Jurkat, Clone E6-1 (cell line): ENCODE data around the gene KIF6.

Source experiments
- DNase-seq: peaks from one replicate; pipeline ENCODE4 v3.0.0-alpha.2; 2011; ENCODE audit warnings: low read depth, low spot score
- H3K4me3 ChIP-seq: 2 replicates; pipeline ENCODE4 v1.5.1; 2011; ENCODE audit warnings: mild to moderate bottlenecking, low read length, control low read depth, moderate library complexity

The KIF6 gene

DNA sequence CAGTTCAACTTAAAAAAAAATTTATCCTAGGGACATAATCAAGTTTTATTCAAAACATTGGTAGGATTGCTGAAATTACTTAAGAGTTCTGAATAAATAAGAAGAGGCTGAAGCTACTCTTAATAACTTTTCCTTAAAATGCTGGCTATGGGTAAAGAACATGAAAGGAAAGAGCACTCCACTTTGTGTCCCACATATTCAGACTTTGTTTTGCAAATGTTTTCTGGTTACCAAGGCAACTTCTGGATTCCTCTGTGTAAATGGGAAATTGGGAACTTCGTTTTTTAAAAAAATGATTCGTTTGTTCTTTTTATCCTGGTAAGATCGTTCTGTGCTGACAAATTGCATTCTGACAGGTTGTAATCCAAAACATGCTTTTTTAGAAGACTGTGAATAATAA lies 115.0 kb downstream of the KIF6 start:
- no peak for DNase-seq
- no peak overlapping the region for H3K4me3 ChIP-seq

DNA sequence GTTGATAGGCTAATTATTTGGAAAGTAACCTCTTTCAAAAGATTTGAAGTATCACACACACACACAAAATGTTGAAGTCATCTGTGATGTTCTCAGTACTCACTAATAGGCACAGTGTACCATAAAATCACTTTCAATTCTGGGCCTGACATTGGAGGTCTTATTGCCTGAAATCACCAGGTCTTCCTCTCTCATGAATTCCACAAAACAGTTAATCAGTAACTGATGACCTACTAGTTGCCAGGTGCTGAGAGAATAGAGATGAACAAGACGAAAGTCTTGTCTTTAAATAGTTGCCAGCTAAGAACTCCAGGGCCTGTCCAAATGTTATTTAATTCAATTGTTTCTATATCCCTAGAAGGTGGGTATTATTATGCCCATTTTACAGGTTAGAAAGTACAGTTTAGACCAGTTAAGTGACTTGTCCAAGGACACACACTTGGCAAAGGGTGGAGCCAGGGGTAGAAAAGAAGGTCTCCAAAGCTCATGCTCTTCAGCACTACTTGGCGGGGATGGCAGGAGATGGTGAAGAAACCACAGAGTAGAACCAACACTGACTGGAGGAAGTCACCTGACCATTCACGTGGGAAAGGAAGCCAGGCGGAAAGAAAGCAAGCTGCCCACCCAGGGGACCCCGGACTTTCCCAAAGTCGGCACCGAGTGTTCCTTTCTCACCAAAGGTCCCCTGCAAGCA lies 116.4 kb downstream of the KIF6 start:
- no peak overlapping the region for H3K4me3 ChIP-seq
- DNase-seq = no peak

DNA sequence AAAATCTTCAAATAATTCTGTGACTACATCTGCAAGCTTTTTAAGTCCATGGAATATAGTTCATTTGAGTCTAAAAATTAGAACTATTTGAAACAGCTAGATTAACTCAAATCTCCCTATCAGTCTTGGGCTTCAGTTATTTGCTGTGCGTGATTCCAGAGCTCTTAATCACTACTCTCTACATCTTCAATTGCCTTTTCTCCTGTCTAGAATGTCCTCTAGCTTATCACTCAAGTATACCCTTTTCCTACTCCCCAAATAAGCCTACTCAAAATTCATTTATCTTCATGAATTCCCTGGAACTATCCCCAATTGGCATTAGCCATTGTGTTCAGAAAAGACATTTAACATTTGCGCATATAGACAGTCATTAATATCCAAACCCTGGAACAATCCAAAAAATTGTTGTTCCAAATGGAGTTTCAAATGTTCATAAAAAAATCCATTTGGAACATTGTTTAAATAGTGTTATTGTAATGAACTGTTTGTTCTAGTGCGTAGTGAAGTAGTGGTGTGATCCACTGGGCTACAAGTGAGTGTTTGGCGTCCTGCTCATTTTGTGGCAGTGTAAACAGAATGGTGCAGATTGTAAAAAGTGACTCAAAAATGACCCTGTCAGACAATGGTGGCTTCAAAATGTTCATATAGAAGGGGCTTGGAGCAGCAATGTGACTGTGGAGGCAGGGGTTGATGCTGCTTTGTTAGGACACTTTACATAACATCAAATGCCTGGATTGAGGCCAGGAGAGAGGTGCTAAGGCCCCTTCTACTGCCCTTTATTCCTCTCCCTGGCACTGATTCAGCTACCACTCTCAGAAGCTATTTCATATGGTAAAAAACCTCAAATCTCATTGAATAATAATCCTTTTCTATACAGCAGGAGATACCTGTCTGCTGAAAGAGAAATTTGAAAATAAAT lies 122.3 kb downstream of the KIF6 start:
- DNase-seq = no peak
- H3K4me3 ChIP-seq = no peak overlapping the region

DNA sequence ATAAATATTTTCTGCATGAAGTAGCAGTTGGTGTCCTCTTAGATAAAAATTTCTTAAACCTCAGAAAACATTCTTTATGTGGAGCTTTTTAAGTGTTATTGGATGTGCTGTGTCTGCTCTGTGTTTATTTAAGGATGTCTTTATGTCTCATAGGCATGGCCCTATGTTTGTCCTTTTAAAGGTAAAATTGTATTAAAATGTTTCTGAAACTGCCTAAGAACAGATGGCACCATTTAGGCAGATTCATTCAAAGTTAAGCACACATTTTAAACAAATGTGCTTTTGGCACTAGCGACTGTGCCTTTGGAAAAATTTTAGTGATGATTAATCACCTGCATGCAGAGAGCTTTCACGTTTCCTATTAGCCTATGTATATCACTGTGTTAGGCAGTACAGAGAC lies 125.2 kb downstream of the KIF6 start:
- no peak for DNase-seq
- H3K4me3 ChIP-seq = no peak overlapping the region

DNA sequence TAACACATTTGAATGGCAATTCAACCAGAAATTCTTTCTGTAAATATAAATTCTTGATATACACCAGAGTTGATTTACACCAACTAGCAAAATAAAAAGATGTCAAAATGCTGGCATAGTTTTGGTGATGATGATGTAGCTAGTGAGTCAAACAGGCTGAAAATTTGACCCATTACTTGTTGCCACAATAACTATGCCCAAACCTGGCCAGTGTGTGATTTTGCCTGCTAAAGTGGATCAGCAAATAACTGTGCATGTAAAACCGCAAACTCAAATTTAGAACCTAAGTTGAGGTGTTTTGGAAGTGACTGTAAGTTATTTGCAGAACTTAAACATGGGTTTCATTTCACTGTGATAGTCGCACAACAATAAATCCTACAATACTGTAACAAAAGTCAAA lies 125.9 kb downstream of the KIF6 start:
- DNase-seq = no peak
- H3K4me3 ChIP-seq = no peak overlapping the region

DNA sequence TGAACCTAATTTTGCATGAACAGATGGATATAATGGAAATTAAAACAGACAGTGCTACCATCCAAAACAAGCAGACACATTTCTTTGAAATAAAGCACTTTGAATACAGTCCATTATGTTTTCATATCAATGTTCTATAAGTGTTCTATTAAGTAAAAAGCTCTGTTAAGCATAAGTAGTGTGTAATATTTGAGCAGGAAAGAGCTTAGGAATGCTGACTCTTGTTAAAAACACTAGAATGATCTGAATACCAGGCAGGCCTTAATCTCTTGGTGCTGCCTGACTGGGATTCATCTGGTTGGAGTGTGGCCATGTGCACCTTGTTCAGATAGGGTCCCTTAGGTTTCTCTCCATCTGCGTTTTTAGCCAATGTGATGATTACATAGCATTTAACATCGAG lies 130.9 kb downstream of the KIF6 start:
- DNase-seq = no peak
- H3K4me3 ChIP-seq = no peak overlapping the region

DNA sequence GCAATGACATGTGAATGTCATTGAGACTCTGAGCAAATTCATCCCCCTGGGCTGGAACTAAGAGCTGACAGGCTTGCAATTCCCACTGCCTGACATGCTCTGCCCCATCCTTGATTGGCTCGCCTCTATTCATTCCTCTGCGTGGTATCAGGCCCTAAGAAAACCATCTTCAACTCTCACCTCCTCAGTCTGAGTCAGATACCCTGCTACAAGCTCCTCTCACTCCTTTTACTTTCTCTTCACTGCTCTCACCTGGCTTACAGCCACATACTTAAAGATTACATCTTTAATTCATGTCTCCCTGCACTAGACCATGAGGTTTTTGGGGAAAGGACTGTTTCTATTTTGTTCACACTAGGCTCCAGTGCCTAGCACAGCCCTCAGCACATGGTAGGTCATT lies 131.6 kb downstream of the KIF6 start:
- no peak overlapping the region for H3K4me3 ChIP-seq
- no peak for DNase-seq

DNA sequence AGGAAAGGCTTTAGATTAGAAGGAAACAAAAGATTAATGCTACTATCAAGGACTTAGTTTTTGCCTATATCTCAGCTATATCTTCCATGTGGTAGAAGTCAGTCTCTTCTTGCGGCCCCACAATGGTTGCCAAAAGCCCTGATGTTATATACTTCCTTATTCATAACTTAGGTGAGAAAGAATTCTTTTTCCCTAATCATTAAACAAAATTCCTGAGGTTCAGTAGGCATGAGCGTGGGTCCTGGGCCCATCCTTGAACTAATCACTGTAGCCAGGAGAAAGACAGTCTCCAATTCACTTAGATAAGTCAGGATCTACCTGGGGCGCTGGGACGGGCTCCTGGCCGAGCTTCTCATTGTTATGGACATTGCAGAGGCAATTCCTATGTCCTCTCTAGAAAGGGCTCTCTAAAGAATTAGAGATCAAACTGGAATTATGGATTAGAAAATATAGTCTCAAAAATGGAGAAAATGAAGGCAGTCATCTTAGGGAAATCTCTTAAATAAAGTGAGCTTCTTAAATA lies 134.3 kb downstream of the KIF6 start:
- no peak overlapping the region for H3K4me3 ChIP-seq
- no peak for DNase-seq

DNA sequence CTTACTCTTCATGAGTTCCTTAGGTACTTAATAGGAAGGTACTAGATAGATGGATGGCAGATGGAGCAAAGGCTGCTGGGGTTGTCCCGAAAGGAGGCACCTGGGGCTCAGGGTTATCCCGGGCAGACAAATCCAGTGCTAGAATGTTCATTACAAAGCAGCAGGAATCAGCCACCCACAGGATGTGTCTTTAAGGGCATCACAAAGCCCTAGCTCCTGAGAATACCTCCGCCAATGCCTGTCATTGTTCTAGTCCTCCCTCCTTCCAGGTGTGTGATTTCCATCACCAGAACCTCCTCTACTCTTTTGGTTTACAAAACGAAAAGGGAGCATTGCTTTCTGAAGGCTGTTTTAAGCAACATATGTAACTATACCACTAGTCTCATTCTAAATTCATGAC lies 138.1 kb downstream of the KIF6 start:
- no peak overlapping the region for H3K4me3 ChIP-seq
- DNase-seq = no peak

DNA sequence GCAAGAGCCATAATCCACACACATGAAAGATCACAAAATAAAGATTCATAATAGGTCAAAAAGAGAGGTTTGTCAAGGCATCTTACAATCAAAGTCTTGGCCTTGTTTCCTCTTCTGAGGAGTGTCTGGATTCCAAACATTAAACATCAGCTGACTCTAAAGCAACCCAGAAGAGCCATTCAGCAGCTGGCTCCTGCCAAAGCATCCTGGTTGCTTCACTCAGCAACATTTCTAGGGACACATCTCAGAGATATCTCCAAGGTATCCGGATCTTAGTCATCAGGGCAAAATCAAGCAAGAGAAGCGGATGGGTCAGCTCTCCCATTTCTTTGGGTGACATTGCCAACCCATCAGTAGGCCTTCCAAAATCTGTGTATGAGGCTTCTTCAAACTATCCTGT lies 139.6 kb downstream of the KIF6 start:
- DNase-seq = no peak
- no peak overlapping the region for H3K4me3 ChIP-seq

DNA sequence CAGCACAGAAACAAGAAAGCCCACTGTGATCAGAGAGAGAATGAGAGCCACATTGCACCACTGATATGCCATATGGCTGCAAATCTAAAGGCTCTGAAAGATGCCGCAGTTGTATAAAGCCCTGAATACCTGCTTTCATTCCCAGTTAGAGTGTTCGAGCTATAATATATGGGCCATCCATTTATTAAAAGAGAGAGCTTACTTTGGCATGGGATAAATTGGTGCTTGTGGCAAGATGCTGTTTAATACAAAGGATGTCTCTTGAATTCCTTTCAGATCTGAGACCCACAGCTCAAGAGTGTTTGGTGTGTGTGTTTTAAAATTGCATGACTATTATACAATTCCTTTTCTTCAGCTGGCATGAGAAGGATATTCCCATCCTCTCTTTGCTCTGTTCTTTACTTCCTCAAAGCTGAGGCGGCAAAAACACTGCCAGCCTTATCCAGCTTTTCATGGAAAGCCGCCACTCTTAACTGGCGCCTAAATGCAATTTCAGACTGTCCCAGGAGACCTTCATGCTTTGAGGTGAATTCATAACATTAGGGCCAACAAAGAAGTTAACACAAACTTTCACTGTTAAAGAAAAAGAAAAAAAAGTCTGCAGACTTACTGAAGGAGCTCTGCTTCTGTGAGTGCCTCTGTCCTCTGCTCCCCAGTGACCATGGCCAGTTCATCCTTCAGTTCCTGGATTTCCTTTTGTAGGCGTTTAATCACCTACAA lies 147.6 kb downstream of the KIF6 start:
- H3K4me3 ChIP-seq = no peak overlapping the region
- DNase-seq = no peak

DNA sequence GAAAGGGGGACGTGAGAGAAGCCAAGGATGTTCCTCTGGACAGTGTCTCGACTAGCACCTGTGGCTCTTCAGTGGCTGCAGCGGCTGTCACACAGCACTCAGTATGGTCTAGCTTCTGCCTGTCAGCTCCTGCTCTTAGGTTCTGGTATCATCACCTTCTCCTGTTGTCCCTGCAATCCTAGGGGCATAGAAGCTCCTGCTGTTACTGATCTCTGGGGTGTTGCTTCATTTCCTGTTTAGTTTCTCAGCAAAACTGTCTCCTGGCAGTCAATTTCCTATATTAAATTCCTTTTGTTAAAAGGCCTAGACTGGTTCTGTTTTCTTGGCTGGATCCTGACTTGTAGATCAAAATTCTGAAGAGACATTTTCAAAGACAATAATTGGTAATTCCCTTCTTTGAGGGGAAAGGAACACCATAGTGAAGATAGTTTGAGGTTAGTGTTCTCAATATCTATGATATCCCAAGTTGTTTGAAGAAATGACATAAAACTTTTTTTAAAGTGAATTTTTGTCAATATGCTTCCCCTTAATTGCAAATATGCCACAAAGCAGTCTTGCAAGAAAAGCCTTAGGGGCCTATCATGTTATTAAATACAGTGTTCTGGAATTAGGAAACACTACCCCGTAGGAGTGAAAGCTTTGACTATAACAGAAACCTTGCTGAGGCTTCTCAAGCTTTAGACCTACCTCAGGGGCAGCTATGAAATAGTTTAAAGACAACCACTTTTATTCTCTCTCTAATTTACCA lies 148.5 kb downstream of the KIF6 start:
- DNase-seq = no peak
- no peak overlapping the region for H3K4me3 ChIP-seq

DNA sequence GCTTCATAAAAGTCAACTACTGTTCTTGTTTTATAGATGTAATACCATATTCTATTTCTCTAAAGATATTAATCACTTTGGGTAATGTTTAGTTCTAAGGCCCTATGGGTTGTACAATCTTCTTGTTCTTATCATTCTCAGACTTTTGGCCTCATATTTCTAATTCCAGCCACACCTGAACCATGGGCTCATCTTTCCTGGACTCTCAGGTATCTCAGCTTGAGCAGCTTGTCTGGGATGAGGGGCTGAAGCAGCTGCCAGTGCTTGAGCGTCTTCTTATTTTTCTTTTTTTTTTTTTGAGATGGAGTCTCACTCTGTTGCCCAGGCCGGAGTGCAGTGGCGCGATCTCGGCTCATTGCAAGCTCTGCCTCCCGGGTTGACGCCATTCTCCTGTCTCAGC lies 150.2 kb downstream of the KIF6 start:
- H3K4me3 ChIP-seq = no peak overlapping the region
- DNase-seq = no peak

DNA sequence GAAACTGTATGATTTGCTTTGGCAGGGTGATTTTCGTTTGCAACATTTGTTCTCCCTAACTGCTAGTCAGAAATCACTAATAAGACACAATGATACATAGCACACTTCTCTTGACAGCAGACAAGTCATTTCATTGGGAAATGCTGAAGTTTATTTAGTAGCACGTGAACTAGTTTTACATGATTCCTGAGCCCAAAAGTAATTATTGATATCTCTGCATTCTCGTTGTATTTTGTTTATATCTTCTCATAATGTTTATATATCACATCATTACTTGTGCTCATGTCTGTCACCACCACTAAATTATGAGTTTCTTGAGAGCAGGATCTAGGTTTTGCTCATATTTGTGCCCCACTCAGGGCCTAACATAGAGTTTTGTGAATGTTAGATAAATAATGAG lies 151.7 kb downstream of the KIF6 start:
- no peak overlapping the region for H3K4me3 ChIP-seq
- no peak for DNase-seq

DNA sequence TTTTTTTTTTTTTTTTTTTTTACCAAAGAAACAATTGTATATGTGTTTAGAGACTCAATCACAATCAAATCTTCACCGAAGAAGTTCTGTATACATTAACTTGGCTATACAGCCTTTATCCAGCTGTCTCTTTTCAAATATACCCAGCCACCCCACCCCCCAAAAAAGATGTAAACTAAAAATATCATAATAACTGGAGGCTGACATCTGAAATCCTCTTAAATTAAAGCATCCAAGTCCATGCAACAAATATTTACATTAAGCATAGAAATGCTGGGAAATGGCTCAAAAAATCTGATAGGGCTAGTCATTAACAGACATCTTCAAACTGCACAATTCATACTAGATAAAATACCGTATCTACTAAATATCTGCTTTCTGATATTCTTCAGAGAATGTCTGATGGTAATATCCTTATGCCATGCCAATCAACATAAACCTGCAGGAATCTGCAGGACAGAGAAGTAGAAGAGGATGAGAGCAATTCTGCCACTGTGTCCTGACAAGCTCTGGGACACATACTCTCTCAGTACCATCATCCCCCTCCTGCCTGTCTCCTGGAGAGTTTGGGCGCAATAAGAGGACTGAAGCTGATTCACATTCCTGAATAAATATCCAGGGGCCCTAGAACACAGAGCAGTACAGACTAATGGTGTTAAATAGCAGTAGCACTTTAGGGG lies 152.4 kb downstream of the KIF6 start:
- DNase-seq = no peak
- no peak overlapping the region for H3K4me3 ChIP-seq

DNA sequence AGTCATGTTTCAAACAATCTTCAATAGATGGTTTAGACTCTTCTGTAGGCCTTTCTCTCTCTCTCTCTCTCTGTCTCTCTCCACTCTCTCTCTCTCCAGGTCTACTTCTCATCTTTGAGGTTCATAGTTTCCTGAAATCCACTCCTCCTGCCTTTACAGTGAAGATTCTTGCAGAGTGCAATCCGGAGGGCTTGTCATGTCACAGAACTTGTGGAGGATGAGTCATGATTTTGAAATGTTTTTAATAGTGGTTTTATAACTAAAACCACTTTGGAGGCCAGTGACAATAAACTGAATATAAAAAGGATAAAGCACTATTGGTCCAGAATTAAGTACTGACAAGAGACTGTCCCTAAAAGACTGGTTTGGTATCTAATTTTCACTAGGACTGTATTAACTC lies 156.3 kb downstream of the KIF6 start:
- DNase-seq = no peak
- no peak overlapping the region for H3K4me3 ChIP-seq

DNA sequence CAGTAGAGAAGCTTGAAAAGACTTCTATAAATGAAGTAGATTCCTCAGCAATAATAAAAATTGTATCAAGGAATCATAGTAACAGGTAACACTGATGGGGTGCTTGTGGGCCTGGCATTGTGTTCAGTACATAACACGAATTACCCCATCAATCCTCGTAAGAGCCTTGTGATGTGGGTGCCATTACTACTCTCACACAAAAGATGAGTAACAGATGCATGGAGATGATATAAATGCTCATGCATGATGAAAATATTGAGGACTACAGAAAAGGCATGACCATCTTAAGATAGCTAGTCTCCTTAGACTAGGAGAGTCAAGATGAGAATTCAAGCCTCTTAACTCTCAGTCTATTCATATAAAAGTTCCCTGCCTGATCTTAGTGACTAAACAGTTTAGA lies 158.1 kb downstream of the KIF6 start:
- no peak overlapping the region for H3K4me3 ChIP-seq

DNA sequence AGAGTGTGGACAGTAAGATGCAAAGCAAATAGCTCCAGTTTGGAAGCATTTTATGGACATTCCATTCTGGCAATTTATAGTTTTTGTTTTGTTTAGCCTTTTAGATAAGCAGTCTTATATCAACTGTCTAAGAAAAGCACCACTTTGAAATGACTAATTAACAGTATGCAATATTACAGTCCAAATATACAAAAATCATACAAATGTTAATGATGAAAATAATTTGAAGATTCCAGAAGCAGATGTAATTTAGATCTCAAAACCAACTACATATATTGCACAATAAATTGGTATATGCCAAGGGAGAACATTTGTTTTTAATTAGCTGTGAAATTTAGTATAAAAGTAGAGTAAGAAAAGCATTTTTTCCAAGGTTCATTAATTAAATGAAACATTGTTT lies 158.8 kb downstream of the KIF6 start:
- DNase-seq = no peak
- no peak overlapping the region for H3K4me3 ChIP-seq

More for the DNA sequence above, 158.1 kb downstream of the KIF6 start:
- DNase-seq = no peak

DNA sequence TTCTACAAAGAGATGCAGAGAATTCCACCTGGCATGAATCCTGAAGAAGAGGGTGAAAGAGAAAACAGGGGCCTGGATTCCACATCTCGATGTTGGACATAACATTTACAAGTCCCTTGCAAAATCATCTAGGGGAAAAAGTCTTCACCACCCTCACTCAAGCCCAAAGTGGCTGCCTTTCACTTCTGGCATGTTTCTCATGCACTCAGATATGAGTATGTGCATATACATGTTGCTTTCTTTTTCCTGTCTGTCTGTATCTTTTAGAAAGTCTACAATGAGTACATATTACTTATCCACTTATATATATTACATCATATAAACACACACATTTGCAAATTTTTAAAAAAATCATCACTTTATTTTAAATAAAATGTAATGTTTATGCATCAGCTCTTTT lies 159.3 kb downstream of the KIF6 start:
- H3K4me3 ChIP-seq = no peak overlapping the region
- no peak for DNase-seq
